Nucleus accumbens (tissue), 56 donors: ENCODE results near the gene CCDC186.
"Not testable (repeated sequence)": the region's sequence is repeated elsewhere in the genome, so short reads cannot be mapped to it uniquely, and the experiment has no call there.

Experiments
- DNase-seq, 56 donors: peaks; one replicate each; lab custom pipeline; 2025; lab: John Stamatoyannopoulos, UW

CCDC186 gene

DNA sequence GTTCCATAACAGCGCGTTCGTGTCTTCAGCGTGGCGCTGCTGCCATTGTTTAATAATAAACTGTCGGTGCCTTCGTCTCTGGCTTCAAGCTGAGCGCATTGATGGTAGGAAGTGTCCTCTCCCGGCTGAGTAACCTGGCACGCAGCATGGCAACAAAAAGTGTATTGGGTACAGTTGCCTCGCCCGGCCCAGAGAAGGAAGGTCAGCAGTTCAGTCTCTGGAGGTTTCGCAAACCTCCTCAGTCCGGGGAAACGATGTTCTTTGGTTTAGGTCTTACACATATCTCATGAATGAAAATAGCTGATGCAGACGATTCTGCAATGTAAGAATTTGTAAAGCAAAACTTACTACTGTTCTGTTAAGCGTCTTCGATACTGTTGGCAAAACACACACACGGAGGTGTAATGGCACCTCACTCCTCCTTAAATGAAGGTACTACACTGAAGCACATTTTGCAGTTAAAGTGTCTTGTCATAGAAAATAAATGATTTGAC lies 739 bp upstream of the CCDC186 start:
- peak in 31 of 56 donors; percentile 2 to 70 (median 46) for DNase-seq

DNA sequence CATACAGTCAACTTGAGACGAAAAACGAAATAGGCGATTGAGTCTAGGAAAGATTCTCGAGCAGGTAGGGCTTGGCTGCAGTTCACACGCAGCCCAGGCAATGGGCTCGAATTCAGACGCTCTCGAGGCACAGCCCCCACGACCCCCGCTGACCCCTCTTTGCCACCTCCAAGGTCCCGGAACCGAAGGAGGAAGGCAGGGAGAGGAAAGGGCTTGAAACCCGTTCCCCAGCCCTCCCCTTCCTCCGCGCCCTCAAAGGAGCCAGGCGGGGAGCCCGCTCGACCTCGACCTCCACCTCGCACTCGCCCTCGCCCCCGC lies 441 bp downstream of the CCDC186 start:
- DNase-seq: peak in 2 of 56 donors; percentile 54 to 59

GRCh38 chr10:114172776-114173602 lies 1.0 kb downstream of the CCDC186 start:
- DNase-seq: peak in 1 of 56 donors; percentile 11

DNA sequence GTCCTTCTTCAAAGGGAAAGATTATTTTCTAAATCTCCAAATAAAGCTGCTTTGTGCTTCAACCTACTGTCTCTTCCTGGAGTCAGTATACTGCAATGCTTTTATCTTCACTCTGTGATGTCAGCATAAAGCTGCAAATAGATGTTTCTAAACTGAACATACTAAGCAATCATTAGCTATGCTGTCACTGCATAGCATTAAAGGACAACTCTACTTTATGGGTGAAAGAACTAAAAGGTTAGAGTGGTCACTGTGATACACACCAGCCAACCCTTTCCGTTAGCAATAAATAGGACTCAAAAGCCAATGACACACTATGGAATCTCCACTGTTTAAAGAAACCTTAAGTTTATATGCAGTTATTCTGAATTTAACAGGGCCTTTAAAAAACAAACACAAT lies 1.8 kb downstream of the CCDC186 start:
- DNase-seq: no peak

- no peak for DNase-seq
Observed at GRCh38 chr10:114168450-114169009, 5.5 kb downstream of the CCDC186 start.

DNA sequence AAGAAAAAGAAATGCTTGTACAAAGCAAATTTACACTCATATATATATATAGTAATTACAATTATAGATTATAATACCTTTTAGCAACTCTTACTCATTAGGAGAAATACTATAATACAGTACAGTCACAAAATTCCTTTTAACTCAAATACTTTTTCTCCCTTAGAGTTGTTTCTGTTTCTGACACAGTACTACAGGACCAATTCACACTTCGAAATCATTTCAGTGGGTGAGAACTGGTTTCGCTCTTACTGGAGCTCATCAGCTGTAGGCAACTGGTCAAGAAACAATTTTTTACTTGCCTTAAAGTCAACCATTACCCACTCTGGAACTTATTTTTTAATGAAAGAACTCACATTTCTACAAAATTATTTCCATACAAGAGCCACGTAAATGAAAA lies 6.0 kb downstream of the CCDC186 start:
- DNase-seq: no peak

GRCh38 chr10:114166494-114166893 lies 7.5 kb downstream of the CCDC186 start:
- no peak for DNase-seq

GRCh38 chr10:114166043-114166442 lies 8.0 kb downstream of the CCDC186 start:
- DNase-seq: no peak

- no peak for DNase-seq
Observed at GRCh38 chr10:114163062-114163461, 10.9 kb downstream of the CCDC186 start.

DNA sequence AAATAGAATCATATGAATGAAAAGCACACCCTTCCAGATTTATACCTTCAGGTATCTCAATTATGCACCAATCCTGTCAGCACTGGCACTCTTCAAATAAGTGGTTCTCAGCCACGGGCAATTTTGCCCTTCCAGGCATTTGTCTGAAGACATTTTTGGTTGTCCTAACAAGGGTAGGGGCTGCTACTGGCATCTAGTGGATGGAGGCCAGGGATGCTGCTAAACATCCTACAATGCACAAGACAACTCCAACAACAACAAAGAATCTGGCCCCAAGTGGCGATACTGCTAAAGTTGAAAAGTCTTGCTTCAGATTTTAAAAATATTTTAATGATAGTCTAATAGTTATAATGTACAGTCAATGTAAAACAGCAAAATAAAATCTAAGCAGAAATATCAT lies 16.1 kb downstream of the CCDC186 start:
- DNase-seq: no peak

DNA sequence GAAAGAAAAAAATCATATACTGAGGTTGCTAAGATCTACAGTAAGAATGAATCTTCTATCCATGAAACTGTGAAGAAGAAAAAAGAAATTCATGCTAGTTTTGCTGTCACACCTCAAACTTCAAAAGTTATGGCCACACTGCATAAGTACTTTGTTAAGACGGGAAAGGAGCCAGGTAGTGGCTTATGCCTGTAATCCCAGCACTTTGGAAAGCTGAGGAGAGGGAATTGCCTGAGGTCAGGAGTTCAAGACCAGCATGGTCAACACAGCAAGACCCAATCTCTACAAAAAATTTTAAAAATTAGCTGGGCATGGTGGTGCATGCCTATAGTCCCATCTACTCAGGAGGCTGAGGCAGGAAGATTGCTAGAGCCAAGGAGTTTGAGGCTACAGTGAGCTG lies 22.1 kb downstream of the CCDC186 start:
- no peak for DNase-seq

DNA sequence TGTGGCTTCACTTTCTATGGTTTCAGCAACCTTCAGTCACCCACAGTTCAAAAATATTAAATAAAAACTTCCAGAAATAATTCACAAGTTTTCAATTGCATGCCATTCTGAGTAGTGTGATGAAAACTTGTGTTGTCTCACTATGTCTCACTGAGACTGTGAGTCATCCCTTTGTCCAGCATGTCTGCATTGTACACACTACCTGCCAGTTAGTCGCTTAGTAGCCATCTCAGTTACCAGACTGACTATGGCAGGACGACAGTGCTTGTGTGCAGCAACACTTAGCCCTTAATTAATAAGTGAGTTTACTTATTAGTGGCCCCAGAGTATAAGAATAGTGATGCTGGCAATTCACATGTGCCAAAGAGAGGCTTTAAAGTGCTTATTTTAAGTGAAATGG lies 22.5 kb downstream of the CCDC186 start:
- no peak for DNase-seq

- DNase-seq: not testable (repeated sequence)
Observed at GRCh38 chr10:114149476-114149875, 24.5 kb downstream of the CCDC186 start.

GRCh38 chr10:114143160-114143559 lies 30.8 kb downstream of the CCDC186 start:
- DNase-seq: no peak

DNA sequence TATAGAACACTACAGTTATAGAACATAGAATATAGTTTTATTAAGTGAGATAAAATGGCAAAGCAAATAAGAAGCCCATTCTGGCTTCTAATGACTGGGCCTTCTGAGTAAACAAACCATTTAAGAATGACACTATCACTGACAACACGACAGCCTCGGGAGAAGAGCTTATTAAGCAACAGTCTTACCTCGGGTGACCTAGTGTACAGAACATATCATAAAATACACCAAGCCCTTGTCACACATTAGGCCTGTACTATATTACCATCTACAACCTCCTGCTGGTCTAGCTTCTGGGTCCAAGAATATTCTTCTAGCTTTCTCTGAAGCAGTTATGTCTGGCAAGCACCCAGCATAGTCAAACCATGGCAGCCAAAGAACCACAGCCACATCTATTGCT lies 32.0 kb downstream of the CCDC186 start:
- no peak for DNase-seq

- not testable (repeated sequence) for DNase-seq
Observed at GRCh38 chr10:114140827-114141226, 33.2 kb downstream of the CCDC186 start.

- DNase-seq: no peak
Observed at GRCh38 chr10:114140036-114140435, 34.0 kb downstream of the CCDC186 start.

DNA sequence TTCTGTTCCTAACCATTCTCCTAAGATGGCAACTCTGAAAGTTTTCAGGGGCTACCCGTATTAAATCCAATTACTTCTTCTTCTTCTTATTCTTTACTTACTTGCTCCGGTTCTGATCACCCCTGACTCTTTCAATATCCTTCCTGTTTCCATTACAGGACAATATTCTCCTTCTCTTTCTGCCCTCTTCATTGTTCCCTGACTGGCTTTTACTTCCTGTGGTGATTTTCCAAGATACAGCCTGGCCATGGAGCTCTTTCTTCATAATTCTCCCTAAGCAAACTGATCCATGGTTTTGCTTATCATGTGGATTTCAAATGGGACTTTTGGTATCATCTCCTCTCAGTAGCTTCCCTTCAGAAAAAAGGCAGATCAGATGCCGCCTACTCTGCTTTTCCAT lies 35.4 kb downstream of the CCDC186 start:
- DNase-seq: no peak

DNA sequence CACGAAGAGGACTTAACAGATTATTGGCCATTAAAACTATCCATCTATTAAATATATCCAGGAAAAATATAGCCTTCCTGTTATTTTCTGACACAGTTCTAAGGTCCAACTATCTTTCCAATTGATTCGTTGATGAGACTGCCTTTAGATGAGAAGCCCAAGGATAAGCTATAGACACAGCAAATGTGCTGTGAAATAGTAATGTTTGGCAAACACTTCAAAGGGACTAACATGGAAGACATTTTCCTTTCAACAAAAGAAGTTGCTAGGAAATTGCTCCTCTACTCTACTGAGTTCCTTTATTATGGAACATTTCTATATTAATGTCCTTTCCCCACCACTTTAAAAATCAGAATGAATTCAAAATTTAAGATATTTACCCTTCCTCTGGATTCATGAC lies 38.5 kb downstream of the CCDC186 start:
- no peak for DNase-seq

GRCh38 chr10:114131094-114131493 lies 42.9 kb downstream of the CCDC186 start:
- no peak for DNase-seq

DNA sequence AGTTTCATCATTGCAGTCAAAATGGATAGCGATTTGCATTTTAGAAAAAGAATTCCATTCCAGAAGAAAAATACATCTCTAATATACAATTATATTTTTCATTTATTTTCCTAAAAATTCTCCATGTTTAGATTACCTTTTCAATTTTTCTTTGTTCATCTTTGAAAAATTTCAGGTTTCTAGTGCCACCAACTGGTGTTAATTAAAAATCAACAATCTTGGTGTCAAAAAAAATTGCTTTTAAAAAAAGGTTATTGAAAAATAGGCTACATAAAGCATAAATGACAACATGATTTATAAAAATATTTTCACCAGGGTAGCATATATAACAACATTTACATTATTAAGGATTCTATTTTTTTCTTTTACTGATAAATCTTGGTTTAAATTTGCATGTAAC lies 53.0 kb downstream of the CCDC186 start:
- DNase-seq: no peak

DNA sequence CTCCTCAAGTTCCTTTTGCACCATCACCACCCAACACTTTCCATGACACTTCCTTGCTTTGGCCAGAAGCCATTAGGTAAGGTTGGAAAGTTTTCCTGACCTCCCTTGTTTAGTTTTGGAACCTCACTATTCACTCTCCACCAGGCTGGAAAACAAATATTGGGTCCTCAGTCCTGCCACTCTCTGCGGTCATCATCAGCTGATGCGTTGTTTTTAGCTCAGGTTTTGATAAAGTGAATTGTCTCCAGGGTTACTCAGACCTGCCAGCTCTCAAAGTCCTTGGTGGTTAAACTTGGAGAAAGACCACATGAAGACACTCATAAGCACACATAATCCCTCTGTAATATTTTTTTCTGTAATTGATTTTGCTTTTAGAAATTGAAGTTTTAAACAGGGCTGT lies 55.5 kb downstream of the CCDC186 start:
- no peak for DNase-seq
